SK-N-SH treated with all-trans-retinoic acid at 6 μM for 48 hours (cell line): ENCODE data around the gene ISOC2.

Source experiments
- BACH2 ChIP-seq: fragments of 250-450 bp; sonication (Bioruptor Pico); IDR thresholded peaks from 2 replicates; pipeline ENCODE4 v1.9.0; 2021; ENCODE audit warnings: mild to moderate bottlenecking, borderline replicate concordance
- ISL1 ChIP-seq: fragments of 250-450 bp; sonication (Bioruptor Pico); IDR thresholded peaks from 2 replicates; pipeline ENCODE4 v2.1.2; 2022; ENCODE audit warnings: mild to moderate bottlenecking, moderate library complexity
- OSR1 ChIP-seq: fragments of 250-450 bp; sonication (Bioruptor Pico); IDR thresholded peaks from 2 replicates; pipeline ENCODE4 v1.8.0; 2022; ENCODE audit warnings: moderate library complexity, mild to moderate bottlenecking, inconsistent platforms
- PATZ1 ChIP-seq: fragments of 250-450 bp; sonication (Bioruptor Pico); IDR thresholded peaks from 2 replicates; pipeline ENCODE4 v1.8.0; 2020; ENCODE audit warnings: mild to moderate bottlenecking, moderate library complexity, borderline replicate concordance
- ZFP30 ChIP-seq: fragments of 450-650 bp; formaldehyde crosslinking; IDR thresholded peaks from 2 replicates; pipeline ENCODE4 v1.5.0; 2022; ENCODE audit warnings: mild to moderate bottlenecking, moderate library complexity

- TF ChIP-seq BACH2 (CRISPR knock-in tag) (no peak), ISL1 (CRISPR knock-in tag) (no peak), OSR1 (CRISPR knock-in tag) (no peak), PATZ1 (no peak), ZFP30 (CRISPR knock-in tag) (no peak)
Observed at GRCh38 chr19:55441692-55442321, 19.6 kb downstream of the ISOC2 start.
